Fibroblast of mammary gland (primary cell): ENCODE measurements around the gene DSTN.

Experiments
- DNase-seq: peaks from one replicate; pipeline ENCODE4 v3.0.0-alpha.2; 2010; ENCODE audit warnings: low read depth
- H3K4me3 ChIP-seq: 2 replicates; pipeline ENCODE4 v1.5.1; 2011; ENCODE audit warnings: low read depth, mild to moderate bottlenecking, low read length, moderate library complexity; ENCODE audit not compliant: control insufficient read depth
- TF ChIP-seq, protein P1 (sequence below): conservative IDR thresholded peaks from 2 replicates; pipeline ENCODE4 v1.5.1; 2011; ENCODE audit warnings: low read depth, low read length, inconsistent platforms; ENCODE audit not compliant: control insufficient read depth, insufficient read depth

Gene DSTN

DNA sequence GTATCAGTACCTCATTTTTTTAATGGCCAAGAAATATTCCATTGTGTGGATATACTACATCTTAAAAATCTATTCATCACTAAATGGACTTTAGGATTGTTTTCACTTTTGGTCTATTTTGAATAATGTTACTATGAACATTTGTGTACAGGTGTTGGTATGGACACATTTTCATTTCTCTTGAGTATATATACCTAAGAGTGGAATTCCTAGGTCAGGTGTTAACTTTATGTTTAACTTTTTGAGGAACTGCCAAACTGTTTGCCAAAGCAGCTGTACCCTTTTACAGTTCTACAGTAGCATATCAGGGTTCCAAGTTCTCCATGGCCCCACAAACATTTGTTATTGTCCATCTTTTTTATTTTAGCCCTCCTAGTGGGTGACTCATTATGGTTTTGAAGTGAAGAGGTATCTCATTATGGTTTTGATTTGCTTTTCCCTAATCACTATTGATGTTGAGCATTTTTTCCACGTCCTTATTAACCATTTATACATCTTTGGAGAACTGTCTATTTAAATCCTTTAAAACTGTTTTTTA lies 28.2 kb downstream of the DSTN start:
- DNase-seq = no peak
- TF ChIP-seq, protein P1, sequence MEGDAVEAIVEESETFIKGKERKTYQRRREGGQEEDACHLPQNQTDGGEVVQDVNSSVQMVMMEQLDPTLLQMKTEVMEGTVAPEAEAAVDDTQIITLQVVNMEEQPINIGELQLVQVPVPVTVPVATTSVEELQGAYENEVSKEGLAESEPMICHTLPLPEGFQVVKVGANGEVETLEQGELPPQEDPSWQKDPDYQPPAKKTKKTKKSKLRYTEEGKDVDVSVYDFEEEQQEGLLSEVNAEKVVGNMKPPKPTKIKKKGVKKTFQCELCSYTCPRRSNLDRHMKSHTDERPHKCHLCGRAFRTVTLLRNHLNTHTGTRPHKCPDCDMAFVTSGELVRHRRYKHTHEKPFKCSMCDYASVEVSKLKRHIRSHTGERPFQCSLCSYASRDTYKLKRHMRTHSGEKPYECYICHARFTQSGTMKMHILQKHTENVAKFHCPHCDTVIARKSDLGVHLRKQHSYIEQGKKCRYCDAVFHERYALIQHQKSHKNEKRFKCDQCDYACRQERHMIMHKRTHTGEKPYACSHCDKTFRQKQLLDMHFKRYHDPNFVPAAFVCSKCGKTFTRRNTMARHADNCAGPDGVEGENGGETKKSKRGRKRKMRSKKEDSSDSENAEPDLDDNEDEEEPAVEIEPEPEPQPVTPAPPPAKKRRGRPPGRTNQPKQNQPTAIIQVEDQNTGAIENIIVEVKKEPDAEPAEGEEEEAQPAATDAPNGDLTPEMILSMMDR = no peak
- H3K4me3 ChIP-seq = no peak overlapping the region

DNA sequence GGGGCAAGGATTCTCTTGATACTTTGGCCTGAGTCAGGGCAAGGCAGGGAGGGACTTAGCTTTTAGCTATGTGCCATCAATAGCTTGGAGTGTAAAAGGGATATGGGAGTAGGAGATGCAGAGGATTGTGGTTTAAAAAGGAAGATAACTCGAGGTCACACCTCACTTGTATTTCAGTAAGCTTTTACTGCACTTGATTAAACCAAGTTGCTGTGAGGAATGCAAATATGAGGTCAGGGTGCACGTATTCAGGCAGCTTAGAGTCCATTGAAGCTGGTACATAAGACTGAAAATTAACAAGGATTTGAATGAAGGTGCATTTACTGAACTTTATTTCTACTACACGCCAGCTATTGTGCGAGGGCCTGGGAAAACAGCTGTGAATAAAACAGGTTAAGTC lies 32.1 kb downstream of the DSTN start:
- TF ChIP-seq, protein P1 = no peak
- no peak overlapping the region for H3K4me3 ChIP-seq
- DNase-seq = no peak

DNA sequence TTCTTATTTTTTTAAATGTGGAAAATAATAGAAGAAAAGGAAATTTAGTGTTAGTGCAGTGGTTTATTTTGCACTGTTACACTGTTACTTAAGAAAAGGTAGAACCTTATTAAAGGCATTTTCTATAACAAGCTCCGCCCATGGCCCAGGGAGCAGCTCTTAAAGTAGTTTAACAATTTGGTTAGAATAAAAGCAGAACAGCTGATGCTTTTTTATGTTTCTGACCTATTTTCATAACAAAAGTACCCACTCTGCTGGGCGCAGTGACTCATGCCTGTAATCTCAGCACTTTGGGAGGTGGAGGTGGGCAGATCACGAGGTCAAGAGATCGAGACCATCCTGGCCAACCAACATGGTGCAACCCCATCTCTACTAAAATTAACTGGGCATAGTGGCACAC lies 32.6 kb downstream of the DSTN start:
- TF ChIP-seq, protein P1 = no peak
- no peak for DNase-seq
- H3K4me3 ChIP-seq = no peak overlapping the region

DNA sequence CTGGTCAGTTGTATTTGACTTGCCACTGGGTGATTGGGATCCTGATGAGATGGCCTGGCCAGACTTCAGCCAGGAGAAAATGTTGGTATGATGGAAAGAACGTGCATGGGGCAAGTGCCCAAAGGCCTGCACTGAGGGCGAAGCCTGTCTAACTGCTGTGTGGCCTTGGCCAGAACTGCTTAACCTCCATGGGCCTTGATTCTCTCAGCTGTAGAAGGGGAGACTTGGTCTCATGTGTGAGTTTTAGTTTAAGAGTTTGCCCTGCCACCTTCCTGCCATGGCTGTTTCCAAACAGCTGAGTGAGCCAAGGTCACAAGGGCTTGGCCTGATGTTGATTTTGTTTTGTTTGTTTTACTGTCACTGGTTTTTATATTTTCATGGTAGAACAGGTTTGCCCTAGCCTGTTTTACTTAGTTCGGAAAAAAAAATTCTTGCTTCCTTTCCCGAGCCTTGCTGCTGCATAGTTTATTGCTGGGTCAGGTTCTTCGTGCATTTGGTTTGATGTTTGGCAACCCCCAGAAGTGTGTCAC lies 35.3 kb downstream of the DSTN start:
- H3K4me3 ChIP-seq = no peak overlapping the region
- no peak for DNase-seq
- TF ChIP-seq, protein P1 = no peak

DNA sequence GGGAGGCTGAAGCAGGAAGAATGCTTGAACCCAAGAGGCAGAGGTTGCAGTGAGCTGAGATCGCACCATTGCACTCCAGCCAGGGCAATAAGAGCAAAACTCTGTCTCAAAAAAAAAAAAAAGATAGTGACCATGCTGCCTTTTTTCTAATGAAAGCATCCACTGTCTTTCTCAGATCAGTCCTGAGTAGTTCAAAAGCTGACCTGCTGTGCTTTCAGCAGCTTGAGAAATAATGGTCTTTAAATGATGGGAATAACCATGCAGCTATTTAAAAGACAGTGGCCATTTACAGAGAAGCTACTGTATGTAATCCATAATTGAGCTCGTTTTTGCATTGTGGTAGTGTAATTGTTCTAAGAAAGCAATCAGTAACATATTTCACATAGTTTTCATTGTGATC lies 36.1 kb downstream of the DSTN start:
- H3K4me3 ChIP-seq = no peak overlapping the region
- TF ChIP-seq, protein P1 = no peak
- no peak for DNase-seq

DNA sequence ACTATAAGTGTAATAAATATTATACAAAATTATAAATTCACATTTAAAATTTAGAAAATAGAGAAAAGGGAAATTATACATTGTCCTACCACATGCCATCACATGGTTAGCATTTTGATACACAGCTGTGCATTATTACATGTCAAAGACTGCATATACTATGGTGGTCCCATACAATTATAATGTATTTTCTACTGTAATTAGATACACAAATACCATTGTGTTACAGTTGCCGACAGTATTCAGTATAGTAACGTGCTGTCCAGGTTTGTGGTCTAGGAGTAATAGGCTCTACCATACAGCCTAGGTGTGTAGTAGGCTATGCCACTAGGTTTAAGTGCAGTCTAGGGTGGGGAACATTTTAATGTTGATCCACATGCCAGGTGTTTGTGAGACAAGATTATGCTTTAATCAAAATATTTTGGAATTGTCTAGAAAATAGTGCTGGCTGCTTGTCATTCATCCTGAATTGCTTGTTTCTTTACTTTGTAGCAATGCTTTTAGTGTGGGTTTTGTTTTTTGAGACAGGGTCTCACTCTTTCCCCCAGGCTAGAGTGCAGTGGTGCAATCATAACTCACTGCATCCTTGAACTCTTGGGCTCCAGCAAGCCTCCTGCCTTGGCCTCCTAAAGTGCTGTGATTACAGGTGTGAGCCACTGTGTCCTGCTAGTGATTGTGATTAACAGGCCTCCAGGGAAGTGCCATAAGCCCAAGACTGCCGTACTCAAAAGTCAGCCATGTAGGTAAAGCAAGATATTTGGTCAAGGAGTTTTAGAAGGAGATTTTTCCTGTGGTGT lies 39.0 kb downstream of the DSTN start:
- no peak for DNase-seq
- TF ChIP-seq, protein P1 = no peak
- H3K4me3 ChIP-seq = no peak overlapping the region
